GM23338 (cell line): Measurements from ENCODE around the gene SREBF2. TPM values are rescaled to one million over a fixed set of nuclear protein-coding genes. Genes with fewer than 3 reads are reported as not detected.

Experiments
- POLR2AphosphoS5 ChIP-seq: IDR thresholded peaks from 2 replicates; pipeline ENCODE4 v1.6.1; 2016; ENCODE audit warnings: antibody characterized with exemption, low read depth
- polyA plus RNA-seq: library from polyadenylated mRNA; unstranded; fragments of >200 nt; fragmentation: Nextera tagmentation; extraction: Ambion mirVana; gene quantifications from 2 replicates; pipeline ENCODE4 v1.2.1, GENCODE V29; 2016
- total RNA-seq: library from RNA; depleted of rRNA; stranded (reverse); fragments of >200 nt; shearing (Covaris generic); gene quantifications from 2 replicates; pipeline ENCODE4 v1.2.3, GENCODE V29; 2014
- TF ChIP-seq, protein P1 (sequence below): fragments of 250-450 bp; sonication (Bioruptor Pico); IDR thresholded peaks from 2 replicates; pipeline ENCODE4 v1.5.0; 2020; ENCODE audit warnings: mild to moderate bottlenecking, moderate library complexity
- TF ChIP-seq, protein P2 (sequence below): IDR thresholded peaks from one replicate; pipeline ENCODE4 v1.6.1; 2018; ENCODE audit warnings: antibody characterized with exemption; ENCODE audit not compliant: unreplicated experiment

The SREBF2 gene
- total and polyA plus RNA-seq, 2 experiments from 2014 or later: 48.7 to 163 TPM

DNA sequence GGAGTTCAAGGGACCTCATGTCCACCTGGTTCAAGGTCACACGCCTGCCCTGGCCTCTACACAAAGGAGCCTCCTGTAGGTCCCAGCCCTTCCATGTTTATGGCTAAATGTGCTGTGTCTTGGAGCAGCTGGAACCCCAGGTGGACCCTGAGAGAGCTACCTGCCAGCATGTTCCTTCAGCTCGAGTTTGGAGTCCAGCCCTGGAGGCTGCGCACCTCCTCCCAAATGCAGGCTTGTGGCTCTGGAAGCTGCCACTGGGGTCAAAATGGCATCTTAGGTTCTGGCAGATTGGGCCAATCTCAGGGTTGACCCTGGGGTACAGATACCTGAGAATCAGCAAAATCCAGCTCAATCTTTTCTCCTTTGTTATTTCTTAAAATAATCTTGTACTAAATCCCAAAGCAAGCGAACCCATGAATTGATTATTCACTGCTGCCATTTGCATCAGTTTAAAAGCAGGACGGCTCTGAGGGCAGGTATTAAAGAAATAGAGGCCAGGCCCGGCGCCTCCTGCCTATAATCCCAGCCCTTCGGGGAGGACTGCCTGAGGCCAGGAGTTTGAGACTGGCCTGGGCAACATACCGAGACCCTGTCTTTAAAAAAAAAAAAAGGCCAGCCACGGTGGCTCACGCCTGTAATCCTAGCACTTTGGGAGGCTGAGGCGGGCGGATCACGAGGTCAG, 90.8 kb downstream of the SREBF2 start (continued):
- TF ChIP-seq, protein P1, sequence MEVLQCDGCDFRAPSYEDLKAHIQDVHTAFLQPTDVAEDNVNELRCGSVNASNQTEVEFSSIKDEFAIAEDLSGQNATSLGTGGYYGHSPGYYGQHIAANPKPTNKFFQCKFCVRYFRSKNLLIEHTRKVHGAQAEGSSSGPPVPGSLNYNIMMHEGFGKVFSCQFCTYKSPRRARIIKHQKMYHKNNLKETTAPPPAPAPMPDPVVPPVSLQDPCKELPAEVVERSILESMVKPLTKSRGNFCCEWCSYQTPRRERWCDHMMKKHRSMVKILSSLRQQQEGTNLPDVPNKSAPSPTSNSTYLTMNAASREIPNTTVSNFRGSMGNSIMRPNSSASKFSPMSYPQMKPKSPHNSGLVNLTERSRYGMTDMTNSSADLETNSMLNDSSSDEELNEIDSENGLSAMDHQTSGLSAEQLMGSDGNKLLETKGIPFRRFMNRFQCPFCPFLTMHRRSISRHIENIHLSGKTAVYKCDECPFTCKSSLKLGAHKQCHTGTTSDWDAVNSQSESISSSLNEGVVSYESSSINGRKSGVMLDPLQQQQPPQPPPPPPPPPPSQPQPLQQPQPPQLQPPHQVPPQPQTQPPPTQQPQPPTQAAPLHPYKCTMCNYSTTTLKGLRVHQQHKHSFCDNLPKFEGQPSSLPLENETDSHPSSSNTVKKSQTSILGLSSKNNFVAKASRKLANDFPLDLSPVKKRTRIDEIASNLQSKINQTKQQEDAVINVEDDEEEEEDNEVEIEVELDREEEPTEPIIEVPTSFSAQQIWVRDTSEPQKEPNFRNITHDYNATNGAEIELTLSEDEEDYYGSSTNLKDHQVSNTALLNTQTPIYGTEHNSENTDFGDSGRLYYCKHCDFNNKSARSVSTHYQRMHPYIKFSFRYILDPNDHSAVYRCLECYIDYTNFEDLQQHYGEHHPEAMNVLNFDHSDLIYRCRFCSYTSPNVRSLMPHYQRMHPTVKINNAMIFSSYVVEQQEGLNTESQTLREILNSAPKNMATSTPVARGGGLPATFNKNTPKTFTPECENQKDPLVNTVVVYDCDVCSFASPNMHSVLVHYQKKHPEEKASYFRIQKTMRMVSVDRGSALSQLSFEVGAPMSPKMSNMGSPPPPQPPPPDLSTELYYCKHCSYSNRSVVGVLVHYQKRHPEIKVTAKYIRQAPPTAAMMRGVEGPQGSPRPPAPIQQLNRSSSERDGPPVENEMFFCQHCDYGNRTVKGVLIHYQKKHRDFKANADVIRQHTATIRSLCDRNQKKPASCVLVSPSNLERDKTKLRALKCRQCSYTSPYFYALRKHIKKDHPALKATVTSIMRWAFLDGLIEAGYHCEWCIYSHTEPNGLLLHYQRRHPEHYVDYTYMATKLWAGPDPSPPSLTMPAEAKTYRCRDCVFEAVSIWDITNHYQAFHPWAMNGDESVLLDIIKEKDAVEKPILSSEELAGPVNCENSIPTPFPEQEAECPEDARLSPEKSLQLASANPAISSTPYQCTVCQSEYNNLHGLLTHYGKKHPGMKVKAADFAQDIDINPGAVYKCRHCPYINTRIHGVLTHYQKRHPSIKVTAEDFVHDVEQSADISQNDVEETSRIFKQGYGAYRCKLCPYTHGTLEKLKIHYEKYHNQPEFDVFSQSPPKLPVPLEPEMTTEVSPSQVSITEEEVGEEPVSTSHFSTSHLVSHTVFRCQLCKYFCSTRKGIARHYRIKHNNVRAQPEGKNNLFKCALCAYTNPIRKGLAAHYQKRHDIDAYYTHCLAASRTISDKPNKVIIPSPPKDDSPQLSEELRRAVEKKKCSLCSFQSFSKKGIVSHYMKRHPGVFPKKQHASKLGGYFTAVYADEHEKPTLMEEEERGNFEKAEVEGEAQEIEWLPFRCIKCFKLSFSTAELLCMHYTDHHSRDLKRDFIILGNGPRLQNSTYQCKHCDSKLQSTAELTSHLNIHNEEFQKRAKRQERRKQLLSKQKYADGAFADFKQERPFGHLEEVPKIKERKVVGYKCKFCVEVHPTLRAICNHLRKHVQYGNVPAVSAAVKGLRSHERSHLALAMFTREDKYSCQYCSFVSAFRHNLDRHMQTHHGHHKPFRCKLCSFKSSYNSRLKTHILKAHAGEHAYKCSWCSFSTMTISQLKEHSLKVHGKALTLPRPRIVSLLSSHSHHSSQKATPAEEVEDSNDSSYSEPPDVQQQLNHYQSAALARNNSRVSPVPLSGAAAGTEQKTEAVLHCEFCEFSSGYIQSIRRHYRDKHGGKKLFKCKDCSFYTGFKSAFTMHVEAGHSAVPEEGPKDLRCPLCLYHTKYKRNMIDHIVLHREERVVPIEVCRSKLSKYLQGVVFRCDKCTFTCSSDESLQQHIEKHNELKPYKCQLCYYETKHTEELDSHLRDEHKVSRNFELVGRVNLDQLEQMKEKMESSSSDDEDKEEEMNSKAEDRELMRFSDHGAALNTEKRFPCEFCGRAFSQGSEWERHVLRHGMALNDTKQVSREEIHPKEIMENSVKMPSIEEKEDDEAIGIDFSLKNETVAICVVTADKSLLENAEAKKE (CRISPR knock-in tag): no peak
- TF ChIP-seq, protein P2, sequence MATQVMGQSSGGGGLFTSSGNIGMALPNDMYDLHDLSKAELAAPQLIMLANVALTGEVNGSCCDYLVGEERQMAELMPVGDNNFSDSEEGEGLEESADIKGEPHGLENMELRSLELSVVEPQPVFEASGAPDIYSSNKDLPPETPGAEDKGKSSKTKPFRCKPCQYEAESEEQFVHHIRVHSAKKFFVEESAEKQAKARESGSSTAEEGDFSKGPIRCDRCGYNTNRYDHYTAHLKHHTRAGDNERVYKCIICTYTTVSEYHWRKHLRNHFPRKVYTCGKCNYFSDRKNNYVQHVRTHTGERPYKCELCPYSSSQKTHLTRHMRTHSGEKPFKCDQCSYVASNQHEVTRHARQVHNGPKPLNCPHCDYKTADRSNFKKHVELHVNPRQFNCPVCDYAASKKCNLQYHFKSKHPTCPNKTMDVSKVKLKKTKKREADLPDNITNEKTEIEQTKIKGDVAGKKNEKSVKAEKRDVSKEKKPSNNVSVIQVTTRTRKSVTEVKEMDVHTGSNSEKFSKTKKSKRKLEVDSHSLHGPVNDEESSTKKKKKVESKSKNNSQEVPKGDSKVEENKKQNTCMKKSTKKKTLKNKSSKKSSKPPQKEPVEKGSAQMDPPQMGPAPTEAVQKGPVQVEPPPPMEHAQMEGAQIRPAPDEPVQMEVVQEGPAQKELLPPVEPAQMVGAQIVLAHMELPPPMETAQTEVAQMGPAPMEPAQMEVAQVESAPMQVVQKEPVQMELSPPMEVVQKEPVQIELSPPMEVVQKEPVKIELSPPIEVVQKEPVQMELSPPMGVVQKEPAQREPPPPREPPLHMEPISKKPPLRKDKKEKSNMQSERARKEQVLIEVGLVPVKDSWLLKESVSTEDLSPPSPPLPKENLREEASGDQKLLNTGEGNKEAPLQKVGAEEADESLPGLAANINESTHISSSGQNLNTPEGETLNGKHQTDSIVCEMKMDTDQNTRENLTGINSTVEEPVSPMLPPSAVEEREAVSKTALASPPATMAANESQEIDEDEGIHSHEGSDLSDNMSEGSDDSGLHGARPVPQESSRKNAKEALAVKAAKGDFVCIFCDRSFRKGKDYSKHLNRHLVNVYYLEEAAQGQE: no peak
- no peak for TF ChIP-seq POLR2AphosphoS5
